Urinary bladder (tissue), 4 donors: ENCODE data around the gene TMCO1. TPM values are rescaled to one million over a fixed set of nuclear protein-coding genes. Genes with fewer than 3 reads are reported as not detected.
"Not testable (repeated sequence)": the region's sequence is repeated elsewhere in the genome, so short reads cannot be mapped to it uniquely, and the experiment has no call there.

ENCODE experiments used
- DNase-seq: peaks from one replicate; pipeline ENCODE4 v3.0.0-alpha.2; 2015; ENCODE audit errors: extremely low spot score
- H3K27ac ChIP-seq: one replicate; pipeline ENCODE4 v1.5.1; 2013; ENCODE audit warnings: low read depth, mild to moderate bottlenecking, moderate library complexity
- H3K36me3 ChIP-seq: one replicate; pipeline ENCODE4 v1.6.1; 2013; ENCODE audit warnings: mild to moderate bottlenecking, moderate library complexity; ENCODE audit not compliant: insufficient read depth
- H3K4me1 ChIP-seq: one replicate; pipeline ENCODE4 v1.6.1; 2013; ENCODE audit warnings: mild to moderate bottlenecking, moderate library complexity; ENCODE audit not compliant: insufficient read depth
- H3K4me3 ChIP-seq: one replicate; pipeline ENCODE4 v1.5.1; 2013; ENCODE audit warnings: low read depth, low read length
- WGBS: extraction: QIAGEN DNeasy Blood & Tissue Kit; methylation state at CpG from one replicate; pipeline ENCODE4 v1.1.7; 2013; 5-methylcytosine and 5-hydroxymethylcytosine counted together
- polyA plus RNA-seq: library from polyadenylated mRNA; stranded (reverse); fragments of 200-250 nt; gene quantifications from one replicate; pipeline ENCODE4 v1.2.3, GENCODE V29; 2013
- total RNA-seq: library from RNA; depleted of rRNA; stranded (reverse); fragments of >200 nt; gene quantifications from one replicate; pipeline ENCODE4 v1.2.3, GENCODE V29; 2014
- donor health status: healthy with polysubstance abuse.
- donor health status: healthy.

TMCO1 gene
- total and polyA plus RNA-seq, 2 donors, result 78.3 to 84.8 TPM

GRCh38 chr1:165726841-165727240 is 41.8 kb downstream of the TMCO1 start:
- H3K4me3 ChIP-seq, result no peak overlapping the region

GRCh38 chr1:165726169-165726568 is 42.5 kb downstream of the TMCO1 start:
- no peaks in the 10 kb centered on the region for H3K4me1 ChIP-seq
- DNase-seq, result no peak
- WGBS, result 80% methylated on average over 2 of the region's 2 CpGs
- H3K27ac ChIP-seq, result no peak overlapping the region
- no peaks in the 10 kb centered on the region for H3K36me3 ChIP-seq
- no peak overlapping the region for H3K4me3 ChIP-seq

More at GRCh38 chr1:165726841-165727240, 41.8 kb downstream of the TMCO1 start:
- H3K27ac ChIP-seq, result no peak overlapping the region
- no peaks in the 10 kb centered on the region for H3K4me1 ChIP-seq
- no peak for DNase-seq
- 98% methylated on average over 2 of the region's 2 CpGs for WGBS
- H3K36me3 ChIP-seq, result no peaks in the 10 kb centered on the region

GRCh38 chr1:165717918-165718515 is 50.7 kb downstream of the TMCO1 start:
- no peaks in the 10 kb centered on the region for H3K4me1 ChIP-seq
- H3K36me3 ChIP-seq, result no peaks in the 10 kb centered on the region
- peak; percentile 11 for DNase-seq
- WGBS, result 23% methylated on average over 4 of the region's 4 CpGs
- H3K4me3 ChIP-seq, result no peak overlapping the region
- H3K27ac ChIP-seq, result no peak overlapping the region

- not testable (repeated sequence) for H3K4me3 ChIP-seq, H3K4me1 ChIP-seq, DNase-seq, H3K36me3 ChIP-seq, H3K27ac ChIP-seq
- WGBS, result 95% methylated on average over 8 of the region's 8 CpGs
Observed at GRCh38 chr1:165716265-165717051, 52.2 kb downstream of the TMCO1 start.

- no peaks in the 10 kb centered on the region for H3K36me3 ChIP-seq
- WGBS, result 85% methylated on average over 5 of the region's 5 CpGs
- no peak for DNase-seq
- no peak overlapping the region for H3K4me3 ChIP-seq
- no peak overlapping the region for H3K27ac ChIP-seq
- no peaks in the 10 kb centered on the region for H3K4me1 ChIP-seq
Observed at GRCh38 chr1:165712764-165713163, 55.9 kb downstream of the TMCO1 start.

- WGBS, result 75% methylated on average over 11 of the region's 11 CpGs
- Histone ChIP-seq H3K4me3 (no peak overlapping the region), H3K4me1 (no peaks in the 10 kb centered on the region)
Observed at GRCh38 chr1:165707984-165708706, 60.5 kb downstream of the TMCO1 start.

GRCh38 chr1:165703648-165704047 is 65.0 kb downstream of the TMCO1 start:
- Histone ChIP-seq H3K36me3 (no peaks in the 10 kb centered on the region), H3K27ac (no peak overlapping the region), H3K4me3 (no peak overlapping the region), H3K4me1 (no peaks in the 10 kb centered on the region)
- no peak for DNase-seq
- 82% methylated on average over 2 of the region's 2 CpGs for WGBS

More at GRCh38 chr1:165707984-165708706, 60.5 kb downstream of the TMCO1 start:
- DNase-seq, result no peak
- Histone ChIP-seq H3K27ac (no peak overlapping the region), H3K36me3 (no peaks in the 10 kb centered on the region)

- not testable (repeated sequence) for H3K36me3 ChIP-seq, DNase-seq, H3K4me3 ChIP-seq, H3K4me1 ChIP-seq, H3K27ac ChIP-seq
- 88% methylated on average over 7 of the region's 7 CpGs for WGBS
Observed at GRCh38 chr1:165701922-165702321, 66.7 kb downstream of the TMCO1 start.

GRCh38 chr1:165699577-165699976 is 69.1 kb downstream of the TMCO1 start:
- WGBS, result 74% methylated on average over 3 of the region's 3 CpGs
- Histone ChIP-seq H3K4me3 (no peak overlapping the region), H3K36me3 (no peaks in the 10 kb centered on the region), H3K4me1 (no peaks in the 10 kb centered on the region), H3K27ac (no peak overlapping the region)
- DNase-seq, result no peak

GRCh38 chr1:165698761-165699052 is 70.0 kb downstream of the TMCO1 start:
- peak overlapping the region; percentile 6 for H3K27ac ChIP-seq
- DNase-seq, result no peak
- H3K36me3 ChIP-seq, result no peaks in the 10 kb centered on the region
- under 1% methylated on average over 7 of the region's 7 CpGs for WGBS
- no peaks in the 10 kb centered on the region for H3K4me1 ChIP-seq
- H3K4me3 ChIP-seq, result peak overlapping the region; percentile 64

- Histone ChIP-seq H3K4me1 (no peaks in the 10 kb centered on the region), H3K4me3 (peak within 1 kb of the TSS; percentile 64), H3K27ac (peak within 1 kb of the TSS; percentile 93), H3K36me3 (no peaks in the 10 kb centered on the region)
- under 1% methylated on average over 65 of the region's 65 CpGs for WGBS
- DNase-seq, result peak; percentile 66
Observed at GRCh38 chr1:165697881-165698760, 70.5 kb downstream of the TMCO1 start, which contains the start of gene ALDH9A1. ALDH9A1 (minus strand) TSS chr1:165698562; CDS start chr1:165698558, 4 bp downstream.

- DNase-seq, result no peak
- no peaks in the 10 kb centered on the region for H3K36me3 ChIP-seq
- H3K4me3 ChIP-seq, result peak overlapping the region; percentile 64
- 37% methylated on average over 8 of the region's 8 CpGs for WGBS
- H3K27ac ChIP-seq, result no peak overlapping the region
- no peaks in the 10 kb centered on the region for H3K4me1 ChIP-seq
Observed at GRCh38 chr1:165697491-165697880, 71.2 kb downstream of the TMCO1 start.

GRCh38 chr1:165696625-165697100 is 72.0 kb downstream of the TMCO1 start:
- Histone ChIP-seq H3K4me1 (no peaks in the 10 kb centered on the region), H3K4me3 (no peak overlapping the region), H3K27ac (no peak overlapping the region), H3K36me3 (no peaks in the 10 kb centered on the region)
- DNase-seq, result peak; percentile 48
- 4% methylated on average over 2 of the region's 2 CpGs for WGBS
